ENCODE results near the gene DAPK3.

- TF ChIP-seq BHLHE40 (IDR thresholded peaks at IDR 0.05; ENCODE audit: borderline replicate concordance) (no peak), FOXM1 (IDR thresholded peaks at IDR 0.05; ENCODE audit: borderline replicate concordance) (no peak), HDGF (IDR thresholded peaks at IDR 0.05; ENCODE audit: borderline replicate concordance) (no peak), FOXK2 (IDR thresholded peaks at IDR 0.05) (no peak), SUZ12 (IDR thresholded peaks at IDR 0.05) (no peak), ZNF384 (IDR thresholded peaks at IDR 0.05) (no peak), SP1 (IDR thresholded peaks at IDR 0.05) (no peak)
These were observed 41.4 kb upstream of the DAPK3 start for GRCh38 chr19:4012092-4012974.
